NB4 (cell line): Measurements from ENCODE around the gene TMEM52B.

Experiments used
- CTCF ChIP-seq: IDR thresholded peaks from one replicate; pipeline ENCODE4 v1.5.1; 2012; ENCODE audit warnings: low read depth, low read length
- MAX ChIP-seq: IDR thresholded peaks from 2 replicates; pipeline ENCODE4 v1.6.1; 2011; ENCODE audit warnings: low read depth, low read length
- POLR2A ChIP-seq: IDR thresholded peaks from 2 replicates; pipeline ENCODE4 v1.6.1; 2011; ENCODE audit warnings: mild to moderate bottlenecking; ENCODE audit not compliant: insufficient read length; ENCODE audit errors: extremely low read depth

DNA sequence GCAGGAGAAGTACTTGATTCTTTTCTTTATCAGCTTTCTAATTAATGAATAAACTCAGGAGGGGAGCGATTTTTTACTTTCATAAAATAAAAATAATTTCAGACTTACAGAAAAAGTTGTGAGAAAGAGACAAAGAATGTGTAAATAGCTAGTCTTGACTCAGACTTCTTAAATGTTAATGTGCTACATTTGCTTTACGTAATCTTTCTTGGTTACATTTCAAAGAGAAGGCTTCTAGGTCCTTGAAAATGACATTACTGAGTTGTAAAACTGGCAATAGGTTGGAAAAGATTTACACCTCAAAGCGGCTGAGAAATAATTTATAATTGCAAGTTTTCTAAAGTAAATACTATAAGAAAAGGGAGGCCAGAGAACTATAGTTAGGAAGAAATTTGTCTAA, 62.5 kb downstream of the TMEM52B start:
- TF ChIP-seq CTCF = no peak
- TF ChIP-seq MAX = no peak
- no peak for TF ChIP-seq POLR2A
